Keratinocyte (primary cell): ENCODE data around the gene CHAMP1. TPM values are rescaled to one million over a fixed set of nuclear protein-coding genes. Genes with fewer than 3 reads are reported as not detected.

ENCODE experiments used
- DNase-seq: peaks from one replicate; pipeline ENCODE4 v3.0.0-alpha.2; 2011; ENCODE audit warnings: low read depth, missing footprints, low spot score
- FAIRE-seq: peaks from 2 replicates; lab custom pipeline; 2011; peaks lifted over from hg19 to GRCh38; lab: Jason Lieb, UNC
- H2AFZ ChIP-seq: 2 replicates; pipeline ENCODE4 v1.6.0; 2012; ENCODE audit warnings: low read length, control low read depth, inconsistent platforms; ENCODE audit not compliant: control insufficient read depth
- H3K27ac ChIP-seq: 2 replicates; pipeline ENCODE4 v1.5.1; 2011; ENCODE audit warnings: low read length; ENCODE audit not compliant: control insufficient read depth, insufficient read depth
- H3K27me3 ChIP-seq: 3 replicates; pipeline ENCODE4 v1.6.0; 2011; ENCODE audit warnings: low read length; ENCODE audit not compliant: control insufficient read depth, insufficient read depth; ENCODE audit errors: extremely low read depth
- H3K36me3 ChIP-seq, 2 experiments: 2 replicates in 1 of 2; 3 replicates in 1 of 2; pipeline ENCODE4 v1.5.1; 2011; ENCODE audit warnings: low read length in 2 of 2, mild to moderate bottlenecking in 1 of 2; ENCODE audit not compliant: control insufficient read depth in 2 of 2, insufficient read depth in 2 of 2; ENCODE audit errors: extremely low read depth in 1 of 2
- H3K4me1 ChIP-seq: 3 replicates; pipeline ENCODE4 v1.5.1; 2011; ENCODE audit warnings: low read length; ENCODE audit not compliant: control insufficient read depth, insufficient read depth; ENCODE audit errors: extremely low read depth
- H3K4me2 ChIP-seq: 3 replicates; pipeline ENCODE4 v1.6.0; 2011; ENCODE audit warnings: low read depth, low read length; ENCODE audit not compliant: control insufficient read depth, insufficient read depth; ENCODE audit errors: extremely low read depth
- H3K4me3 ChIP-seq, 3 experiments: fragments of 200-600 bp in 1 of 3; sonication (generic) in 1 of 3; 2 replicates in 2 of 3; 3 replicates in 1 of 3; pipeline ENCODE4 v1.5.1; 2011 to 2016; ENCODE audit warnings: low read length in 3 of 3, mild to moderate bottlenecking in 3 of 3, control low read depth in 2 of 3, inconsistent platforms in 1 of 3, low read depth in 1 of 3, mixed read lengths in 1 of 3, mixed run types in 1 of 3, moderate library complexity in 1 of 3; ENCODE audit not compliant: control insufficient read depth in 2 of 3, insufficient read depth in 2 of 3; ENCODE audit errors: extremely low read depth in 1 of 3
- H3K79me2 ChIP-seq: 2 replicates; pipeline ENCODE4 v1.6.0; 2012; ENCODE audit warnings: low read length; ENCODE audit not compliant: control insufficient read depth, insufficient read depth
- H3K9ac ChIP-seq: 3 replicates; pipeline ENCODE4 v1.6.0; 2011; ENCODE audit warnings: low read length; ENCODE audit not compliant: control insufficient read depth, insufficient read depth; ENCODE audit errors: extremely low read depth
- H3K9me1 ChIP-seq: 3 replicates; pipeline ENCODE4 v1.6.0; 2011; ENCODE audit warnings: low read length; ENCODE audit not compliant: control insufficient read depth, insufficient read depth; ENCODE audit errors: extremely low read depth
- H3K9me3 ChIP-seq: 2 replicates; pipeline ENCODE4 v1.5.1; 2012; ENCODE audit warnings: low read depth, low read length; ENCODE audit not compliant: control insufficient read depth
- H4K20me1 ChIP-seq: 3 replicates; pipeline ENCODE4 v1.6.0; 2011; ENCODE audit warnings: low read length; ENCODE audit not compliant: control insufficient read depth, insufficient read depth; ENCODE audit errors: extremely low read depth
- CTCF ChIP-seq, 3 experiments: IDR thresholded peaks in 1 of 3; conservative IDR thresholded peaks in 1 of 3; optimal IDR thresholded peaks in 1 of 3; 2 replicates in 2 of 3; 3 replicates in 1 of 3; pipeline versions ENCODE3 to v1.5.1; 2011; ENCODE audit warnings: low read length in 3 of 3, mild to moderate bottlenecking in 3 of 3, moderate library complexity in 2 of 3, control low read depth in 1 of 3, inconsistent platforms in 1 of 3; ENCODE audit not compliant: insufficient read depth in 2 of 3; ENCODE audit errors: extremely low read depth in 1 of 3
- EZH2 ChIP-seq: IDR thresholded peaks from one replicate; pipeline ENCODE4 v1.6.1; 2012; ENCODE audit warnings: inconsistent platforms, mild to moderate bottlenecking, low read length, moderate library complexity
- dilution Hi-C: fragments of 300-500 bp; cut with MboI; formaldehyde crosslinking; loops from one replicate; pipeline ENCODE4 v1.7.0; 2020; ENCODE audit warnings: low sequenced_read_pairs; ENCODE audit not compliant: extremely low pct_ligation_motif_present
- polyA plus RNA-seq, 5 experiments: library from polyadenylated mRNA; depleted of rRNA in 3 of 5; stranded (reverse) in 3 of 5; stranded (forward) in 1 of 5; unstranded in 1 of 5; fragments of >200 nt; gene quantifications; 1 replicate in 1 of 5; 2 replicates in 3 of 5; 3 replicates in 1 of 5; pipeline versions ENCODE4 v1.2.1 to v1.2.3, GENCODE V29; 2011 to 2012; ENCODE audit warnings: missing spikeins in 2 of 5, low read depth in 1 of 5, low replicate concordance in 1 of 5

CHAMP1 gene
- polyA plus RNA-seq, 1 donor (not counting 4 experiments of a cell fraction or from before 2014, with no cell fraction given) = 14.2 TPM

GRCh38 chr13:114299604-114300305 lies 14.5 kb upstream of the CHAMP1 start:
- H3K4me3 ChIP-seq = no peak overlapping the region
- H3K79me2 ChIP-seq = peaks cover 13% of the 10 kb centered on the region
- dilution Hi-C loops = no loop called here
- peaks cover 18 to 23% of the 10 kb centered on the region in 2 experiments for H3K36me3 ChIP-seq
- FAIRE-seq (no peak), DNase-seq (no peak)
- no peak overlapping the region for H3K4me2 ChIP-seq
- H3K9ac ChIP-seq = no peak overlapping the region
- H4K20me1 ChIP-seq = no peaks in the 10 kb centered on the region
- no peak overlapping the region for H2AFZ ChIP-seq
- TF ChIP-seq CTCF (optimal IDR thresholded peaks at IDR 0.05 in 1 of 3, IDR thresholded peaks at IDR 0.05 in 1 of 3, conservative IDR thresholded peaks at IDR 0.05 in 1 of 3; ENCODE audit: extremely low read depth in 1 of 3, insufficient read depth in 2 of 3, low read length in 3 of 3) = no peak
- TF ChIP-seq EZH2 = no peak
- peaks cover 9% of the 10 kb centered on the region for H3K4me1 ChIP-seq
- H3K9me1 ChIP-seq = no peaks in the 10 kb centered on the region
- H3K27me3 ChIP-seq = no peaks in the 10 kb centered on the region
- no peaks in the 10 kb centered on the region for H3K9me3 ChIP-seq
- H3K27ac ChIP-seq = no peak overlapping the region

DNA sequence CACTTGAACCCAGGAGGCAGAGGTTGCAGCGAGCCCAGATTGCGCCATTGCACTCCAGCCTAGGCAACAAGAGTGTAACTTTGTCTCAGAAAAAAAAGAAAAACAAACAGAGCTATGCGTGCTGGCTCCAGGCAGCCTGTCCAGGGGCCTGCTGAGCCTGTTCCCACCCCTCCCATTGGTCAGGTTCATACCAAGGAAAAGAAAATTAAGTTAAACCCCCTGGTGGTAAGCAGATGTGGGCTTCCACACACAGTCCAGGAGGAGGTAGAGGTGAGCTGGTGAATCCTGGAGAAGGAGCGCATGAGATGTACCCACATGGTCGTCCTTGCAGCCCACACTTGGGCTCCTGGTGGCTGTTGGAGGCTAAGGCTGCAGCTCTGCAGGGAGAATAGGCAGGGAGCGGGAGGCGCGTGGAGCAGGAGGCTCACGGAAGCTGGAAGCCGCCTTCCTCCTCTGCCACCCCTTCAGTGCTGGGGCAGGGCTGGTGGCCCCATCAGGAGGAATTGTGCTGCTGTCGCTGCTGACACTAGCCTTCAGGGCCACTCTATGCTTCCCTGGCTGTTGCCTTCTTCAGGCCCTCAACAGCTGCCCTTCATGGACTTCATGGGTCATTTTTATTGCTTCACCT lies 10.5 kb upstream of the CHAMP1 start:
- peaks cover 15 to 19% of the 10 kb centered on the region in 2 experiments for H3K36me3 ChIP-seq
- FAIRE-seq (no peak), DNase-seq (no peak)
- H3K27me3 ChIP-seq = no peaks in the 10 kb centered on the region
- dilution Hi-C loops = no loop called here
- H3K27ac ChIP-seq = no peak overlapping the region
- H3K9me3 ChIP-seq = no peaks in the 10 kb centered on the region
- H3K4me1 ChIP-seq = no peaks in the 10 kb centered on the region
- H3K9ac ChIP-seq = no peak overlapping the region
- H3K4me3 ChIP-seq = no peak overlapping the region
- H3K79me2 ChIP-seq = no peaks in the 10 kb centered on the region
- no peaks in the 10 kb centered on the region for H3K9me1 ChIP-seq
- no peak overlapping the region for H3K4me2 ChIP-seq
- H2AFZ ChIP-seq = no peak overlapping the region
- TF ChIP-seq CTCF (optimal IDR thresholded peaks at IDR 0.05 in 1 of 3, IDR thresholded peaks at IDR 0.05 in 1 of 3, conservative IDR thresholded peaks at IDR 0.05 in 1 of 3; ENCODE audit: extremely low read depth in 1 of 3, insufficient read depth in 2 of 3, low read length in 3 of 3) = no peak
- no peak for TF ChIP-seq EZH2
- no peaks in the 10 kb centered on the region for H4K20me1 ChIP-seq
